Measurements from ENCODE around the gene P2RX4.
"Not testable (repeated sequence)": the region's sequence is repeated elsewhere in the genome, so short reads cannot be mapped to it uniquely, and the experiment has no call there.

Gene P2RX4

DNA sequence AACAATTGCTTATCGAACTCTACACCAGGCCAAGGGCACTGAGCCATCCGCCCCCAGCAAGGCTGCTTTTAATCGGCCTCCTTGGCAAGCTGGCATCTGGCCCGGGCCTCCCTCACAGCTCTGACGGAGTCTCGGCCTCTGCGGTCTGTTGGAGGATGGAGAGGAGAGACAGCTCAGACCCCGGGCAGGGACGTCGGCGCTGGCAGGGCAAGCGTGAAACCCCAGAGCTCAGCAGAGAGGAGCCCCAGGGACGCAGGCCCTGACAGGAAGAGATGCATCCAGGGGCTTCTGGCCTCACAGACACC is 69.1 kb downstream of the P2RX4 start:
- peaks cover 0 to 30% (median 8%) of the 10 kb centered on the region in 10 experiments; a peak in 10 of 20 replicates for H3K4me1 ChIP-seq
- H3K36me3 ChIP-seq: peaks cover 56 to 88% (median 83%) of the 10 kb centered on the region in 11 experiments
- no peaks in the 10 kb centered on the region for H3K27me3 ChIP-seq
- peak overlapping the region in 1 of 11 experiments; percentile 32; a peak in 2 of 22 replicates for H3K27ac ChIP-seq
- no peak for TF ChIP-seq Cebpa-rat (IDR thresholded peaks at IDR 0.05)
- H4K20me1 ChIP-seq: peaks cover 45 to 100% (median 80%) of the 10 kb centered on the region in 11 experiments; a peak in 21 of 22 replicates
- no peak overlapping the region for H3K4me3 ChIP-seq
- H3K9ac ChIP-seq: no peak overlapping the region
- no peak overlapping the region for H3K4me2 ChIP-seq
- H3K9me3 ChIP-seq (replicated peaks in 1 of 11): peaks cover 0 to 7% (median 0%) of the 10 kb centered on the region in 11 experiments; a peak in 1 of 22 replicates

DNA sequence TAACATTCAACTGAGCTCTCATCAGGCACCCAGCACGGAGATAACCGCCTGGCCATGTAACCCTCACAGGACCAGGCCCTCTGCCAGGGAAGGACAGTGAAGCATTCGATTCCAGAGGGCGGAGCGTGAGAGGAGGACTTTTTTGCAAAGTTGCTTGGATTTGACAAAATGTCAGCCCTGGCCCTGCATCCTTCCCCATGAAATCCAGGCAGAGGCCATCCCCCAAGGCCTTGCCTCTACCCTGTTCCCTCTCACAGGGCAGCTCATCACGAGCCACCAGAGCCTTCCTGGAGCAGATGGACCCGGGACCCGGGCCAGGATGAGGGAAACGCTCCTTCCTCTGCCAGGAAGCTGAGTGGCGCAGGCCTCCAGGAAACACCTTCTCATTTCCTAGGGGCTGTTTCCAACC is 69.6 kb downstream of the P2RX4 start:
- Histone ChIP-seq H3K4me1 (peaks cover 0 to 33% (median 8%) of the 10 kb centered on the region in 10 experiments; a peak in 10 of 20 replicates), H3K27ac (peak overlapping the region in 1 of 11 experiments; percentile 32; a peak in 2 of 22 replicates)
- TF ChIP-seq Cebpa-rat (IDR thresholded peaks at IDR 0.05): no peak

GRCh38 chr12:121280531-121280930 is 70.6 kb downstream of the P2RX4 start:
- not testable (repeated sequence) for H3K9me3 ChIP-seq (replicated peaks in 1 of 11); H3K27me3 ChIP-seq; H3K27ac ChIP-seq; H3K4me3 ChIP-seq; H3K9ac ChIP-seq; H3K4me2 ChIP-seq
- peaks cover 49 to 100% (median 84%) of the 10 kb centered on the region in 11 experiments; a peak in 21 of 22 replicates for H4K20me1 ChIP-seq
- H3K36me3 ChIP-seq: peaks cover 49 to 88% (median 82%) of the 10 kb centered on the region in 11 experiments
- H3K4me1 ChIP-seq: peaks cover 0 to 37% (median 8%) of the 10 kb centered on the region in 10 experiments; a peak in 10 of 20 replicates

More for the DNA sequence above, 69.6 kb downstream of the P2RX4 start:
- Histone ChIP-seq H3K9me3 (replicated peaks in 1 of 11) (peaks cover 0 to 7% (median 0%) of the 10 kb centered on the region in 11 experiments; a peak in 1 of 22 replicates), H3K27me3 (no peaks in the 10 kb centered on the region), H4K20me1 (peaks cover 45 to 100% (median 80%) of the 10 kb centered on the region in 11 experiments; a peak in 21 of 22 replicates), H3K9ac (no peak overlapping the region), H3K36me3 (peaks cover 51 to 88% (median 83%) of the 10 kb centered on the region in 11 experiments), H3K4me3 (no peak overlapping the region), H3K4me2 (no peak overlapping the region)

DNA sequence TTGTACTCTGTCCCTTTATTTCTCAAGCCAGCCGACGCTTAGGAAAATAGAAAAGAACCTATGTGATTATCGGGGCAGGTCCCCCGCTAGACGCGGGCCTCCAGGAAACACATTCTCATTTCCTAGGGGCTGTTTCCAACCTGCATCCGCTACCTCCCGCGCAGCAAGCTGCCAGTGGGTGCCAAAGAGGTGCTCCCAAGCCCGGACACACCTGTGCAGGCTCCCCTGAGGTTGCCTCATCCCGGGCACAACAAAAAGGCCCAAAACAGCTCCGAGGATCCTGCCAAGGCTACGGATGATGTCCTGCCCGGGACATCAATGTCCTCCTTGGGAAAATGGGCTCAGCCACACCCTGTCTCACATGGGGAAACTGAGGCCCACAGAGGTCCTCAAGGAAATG is 71.2 kb downstream of the P2RX4 start:
- Histone ChIP-seq H4K20me1 (peaks cover 51 to 100% (median 90%) of the 10 kb centered on the region in 11 experiments; a peak in 21 of 22 replicates), H3K36me3 (peaks cover 43 to 88% (median 81%) of the 10 kb centered on the region in 11 experiments), H3K4me1 (peaks cover 0 to 37% (median 8%) of the 10 kb centered on the region in 10 experiments; a peak in 10 of 20 replicates)
- not testable (repeated sequence) for H3K9ac ChIP-seq; H3K9me3 ChIP-seq (replicated peaks in 1 of 11); H3K4me3 ChIP-seq; H3K27ac ChIP-seq; H3K27me3 ChIP-seq; H3K4me2 ChIP-seq

GRCh38 chr12:121282072-121282742 is 72.3 kb downstream of the P2RX4 start:
- Histone ChIP-seq H4K20me1 (peaks cover 55 to 100% (median 91%) of the 10 kb centered on the region in 11 experiments; a peak in 21 of 22 replicates), H3K4me1 (peaks cover 0 to 38% (median 7%) of the 10 kb centered on the region in 10 experiments; a peak in 16 of 20 replicates), H3K4me2 (no peak overlapping the region), H3K9me3 (replicated peaks in 1 of 11) (peaks cover 0 to 7% (median 0%) of the 10 kb centered on the region in 11 experiments; a peak in 1 of 22 replicates), H3K36me3 (peaks cover 40 to 91% (median 82%) of the 10 kb centered on the region in 11 experiments), H3K27ac (peak overlapping the region in 1 of 11 experiments; percentile 11; a peak in 1 of 22 replicates), H3K27me3 (no peaks in the 10 kb centered on the region), H3K9ac (0 out of 22 replicates have a peak overlapping the region, but pooled peaks of 1 of the 11 experiments have one; percentile 8), H3K4me3 (no peak overlapping the region)
- no peak for TF ChIP-seq Cebpa-rat (IDR thresholded peaks at IDR 0.05)

DNA sequence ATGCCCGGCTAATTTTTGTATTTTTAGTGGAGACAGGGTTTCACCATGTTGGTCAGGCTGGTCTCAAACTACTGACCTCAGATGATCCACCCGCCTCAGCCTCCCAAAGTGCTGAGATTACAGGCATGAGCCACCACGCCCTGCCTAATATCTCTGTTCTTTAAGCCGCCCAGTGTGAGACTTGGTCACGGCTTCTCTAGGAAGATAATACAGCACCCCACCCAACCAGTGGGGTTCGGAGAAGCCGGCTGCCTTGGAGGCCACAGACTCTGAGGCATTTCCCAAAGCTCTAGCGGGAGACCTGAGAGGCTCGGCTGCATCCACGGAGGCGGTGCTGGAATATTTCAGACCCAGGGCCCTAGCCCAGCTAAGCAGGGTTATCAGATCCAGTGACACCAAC is 73.0 kb downstream of the P2RX4 start:
- not testable (repeated sequence) for H3K27me3 ChIP-seq

GRCh38 chr12:121283388-121283787 is 73.5 kb downstream of the P2RX4 start:
- no peaks in the 10 kb centered on the region for H3K27me3 ChIP-seq
- TF ChIP-seq Cebpa-rat (IDR thresholded peaks at IDR 0.05): no peak
- no peaks in the 10 kb centered on the region; a peak in 1 of 22 replicates for H3K9me3 ChIP-seq (replicated peaks in 1 of 11)
- no peak overlapping the region for H3K4me2 ChIP-seq
- no peak overlapping the region; a peak in 1 of 22 replicates for H3K9ac ChIP-seq
- peaks cover 9 to 38% (median 15%) of the 10 kb centered on the region in 10 experiments for H3K4me1 ChIP-seq
- H3K27ac ChIP-seq: no peak overlapping the region
- peaks cover 40 to 90% (median 77%) of the 10 kb centered on the region in 11 experiments for H3K36me3 ChIP-seq
- no peak overlapping the region for H3K4me3 ChIP-seq
- peaks cover 57 to 100% (median 91%) of the 10 kb centered on the region in 11 experiments; a peak in 21 of 22 replicates for H4K20me1 ChIP-seq

More for the DNA sequence above, 73.0 kb downstream of the P2RX4 start:
- H4K20me1 ChIP-seq: peaks cover 57 to 100% (median 91%) of the 10 kb centered on the region in 11 experiments; a peak in 21 of 22 replicates
- not testable (repeated sequence) for H3K9ac ChIP-seq; H3K4me2 ChIP-seq; H3K27ac ChIP-seq; H3K9me3 ChIP-seq (replicated peaks in 1 of 11); H3K4me3 ChIP-seq
- peaks cover 5 to 38% (median 10%) of the 10 kb centered on the region in 10 experiments; a peak in 19 of 20 replicates for H3K4me1 ChIP-seq
- peaks cover 40 to 91% (median 80%) of the 10 kb centered on the region in 11 experiments for H3K36me3 ChIP-seq
